Stimulated activated naive CD4-positive, alpha-beta T cell (primary cell): Measurements from ENCODE around the gene PANK2.
A peak's percentile ranks its signal among the peaks of the same experiment; 100 is the strongest.

ENCODE experiments used
- DNase-seq, 6 experiments: peaks; one replicate each; lab custom pipeline; 2025; lab: John Stamatoyannopoulos, UW

The PANK2 gene

GRCh38 chr20:3901028-3901705 lies 12.0 kb downstream of the PANK2 start:
- DNase-seq, result no peak

GRCh38 chr20:3901706-3902440 lies 12.7 kb downstream of the PANK2 start:
- DNase-seq, result no peak

GRCh38 chr20:3902446-3902845 lies 13.3 kb downstream of the PANK2 start:
- DNase-seq, result no peak

GRCh38 chr20:3904224-3904623 lies 15.0 kb downstream of the PANK2 start:
- no peak for DNase-seq

- DNase-seq, result no peak
Measured at GRCh38 chr20:3904857-3905256, 15.7 kb downstream of the PANK2 start.

- DNase-seq, result peak in 2 of 6 experiments; percentile 12 to 16
Measured at GRCh38 chr20:3906744-3907721, 17.8 kb downstream of the PANK2 start.

GRCh38 chr20:3908667-3909066 lies 19.5 kb downstream of the PANK2 start:
- no peak for DNase-seq

- DNase-seq, result no peak
Measured at GRCh38 chr20:3909952-3910366, 20.8 kb downstream of the PANK2 start.

GRCh38 chr20:3910853-3911252 lies 21.7 kb downstream of the PANK2 start:
- no peak for DNase-seq

GRCh38 chr20:3911956-3912355 lies 22.8 kb downstream of the PANK2 start:
- no peak for DNase-seq

- DNase-seq, result no peak
Measured at GRCh38 chr20:3914446-3914845, 25.3 kb downstream of the PANK2 start.

- DNase-seq, result no peak
Measured at GRCh38 chr20:3915691-3916090, 26.5 kb downstream of the PANK2 start.

GRCh38 chr20:3916364-3916763 lies 27.2 kb downstream of the PANK2 start:
- no peak for DNase-seq

GRCh38 chr20:3919352-3919751 lies 30.2 kb downstream of the PANK2 start:
- no peak for DNase-seq

GRCh38 chr20:3922223-3922982 lies 33.2 kb downstream of the PANK2 start:
- no peak for DNase-seq

GRCh38 chr20:3922983-3923339 lies 33.8 kb downstream of the PANK2 start:
- no peak for DNase-seq

GRCh38 chr20:3923818-3924217 lies 34.6 kb downstream of the PANK2 start:
- no peak for DNase-seq

- DNase-seq, result no peak
Measured at GRCh38 chr20:3924304-3925112, 35.3 kb downstream of the PANK2 start.

- DNase-seq, result peak in 1 of 6 experiments; percentile 1
Measured at GRCh38 chr20:3925113-3925695, 36.0 kb downstream of the PANK2 start.

GRCh38 chr20:3925899-3926638 lies 36.9 kb downstream of the PANK2 start:
- no peak for DNase-seq
